ENCODE data around the gene PIP4K2B.

The PIP4K2B gene

DNA sequence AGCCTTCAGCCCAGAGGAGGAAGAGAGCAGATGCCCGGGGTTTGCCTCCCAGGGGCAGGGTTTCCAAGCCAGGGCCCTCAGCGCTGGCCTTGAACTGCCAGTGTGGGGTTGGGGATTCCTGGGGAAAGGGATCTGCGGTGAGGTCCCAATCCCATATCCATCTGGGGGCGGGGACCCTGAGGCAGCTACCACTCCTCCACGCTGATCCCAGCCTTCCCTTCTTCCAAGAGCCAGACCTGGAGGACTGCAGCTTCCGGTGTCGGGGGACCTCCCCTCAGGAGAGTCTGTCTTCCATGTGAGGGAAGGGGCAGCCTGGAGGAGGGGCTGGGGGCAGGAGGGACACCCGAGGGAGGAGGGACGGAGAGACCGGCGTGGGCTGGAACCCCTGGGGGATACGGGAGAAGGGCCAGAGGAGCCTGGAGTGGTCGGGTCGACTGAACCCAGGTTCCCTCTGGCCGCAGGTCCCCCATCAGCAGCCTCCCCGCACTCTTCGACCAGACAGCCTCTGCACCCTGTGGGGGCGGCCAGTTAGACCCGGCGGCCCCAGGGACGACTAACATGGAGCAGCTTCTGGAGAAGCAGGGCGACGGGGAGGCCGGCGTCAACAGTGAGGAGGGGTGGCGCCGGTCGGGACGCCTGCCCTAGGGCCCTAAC lies 79.9 kb downstream of the PIP4K2B start:
- DNase-seq (ENCODE audit: low read depth, low spot score) = no peak
- no peak overlapping the region for H3K4me3 ChIP-seq (ENCODE audit: low read length)

DNA sequence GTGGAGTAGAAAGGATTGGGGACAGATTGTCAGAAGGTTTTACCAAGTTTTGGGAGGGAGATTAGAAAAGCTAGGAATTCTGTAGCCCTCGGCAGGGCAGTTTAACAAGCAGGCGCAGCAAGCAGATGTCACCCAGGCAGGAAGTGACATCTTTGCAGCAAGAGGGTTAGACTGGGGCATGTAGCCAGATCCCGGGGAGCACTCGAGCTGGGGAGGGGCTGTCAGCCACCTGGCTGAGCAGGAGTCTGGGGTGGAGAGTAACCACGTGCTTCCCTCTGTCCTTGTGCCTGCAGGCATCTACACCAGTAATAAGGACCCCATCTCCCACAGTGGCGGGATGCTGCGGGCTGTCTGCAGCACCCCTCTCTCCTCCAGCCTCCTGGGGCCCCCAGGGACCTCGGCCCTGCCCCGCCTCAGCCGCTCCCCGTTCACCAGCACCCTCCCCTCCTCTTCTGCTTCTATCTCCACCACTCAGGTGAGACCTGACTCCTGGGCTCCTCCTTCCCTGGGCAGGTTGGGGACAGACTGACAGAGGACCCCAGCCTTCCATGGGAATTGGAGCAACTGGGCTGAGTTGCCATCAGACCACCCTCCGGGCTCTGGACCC lies 82.1 kb downstream of the PIP4K2B start:
- no peak overlapping the region for H3K4me3 ChIP-seq (ENCODE audit: low read length)
- DNase-seq (ENCODE audit: low read depth, low spot score) = no peak

DNA sequence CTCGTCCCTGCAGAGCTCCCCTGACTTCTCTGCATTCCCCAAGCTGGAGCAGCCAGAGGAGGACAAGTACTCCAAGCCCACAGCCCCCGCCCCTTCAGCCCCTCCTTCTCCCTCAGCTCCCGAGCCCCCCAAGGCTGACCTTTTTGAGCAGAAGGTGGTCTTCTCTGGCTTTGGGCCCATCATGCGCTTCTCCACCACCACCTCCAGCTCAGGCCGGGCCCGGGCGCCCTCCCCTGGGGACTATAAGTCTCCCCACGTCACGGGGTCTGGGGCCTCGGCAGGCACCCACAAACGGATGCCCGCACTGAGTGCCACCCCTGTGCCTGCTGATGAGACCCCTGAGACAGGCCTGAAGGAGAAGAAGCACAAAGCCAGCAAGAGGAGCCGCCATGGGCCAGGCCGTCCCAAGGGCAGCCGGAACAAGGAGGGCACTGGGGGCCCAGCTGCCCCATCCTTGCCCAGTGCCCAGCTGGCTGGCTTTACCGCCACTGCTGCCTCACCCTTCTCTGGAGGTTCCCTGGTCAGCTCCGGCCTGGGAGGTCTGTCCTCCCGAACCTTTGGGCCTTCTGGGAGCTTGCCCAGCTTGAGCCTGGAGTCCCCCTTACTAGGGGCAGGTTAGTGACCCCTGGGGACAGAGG lies 82.9 kb downstream of the PIP4K2B start:
- H3K4me3 ChIP-seq (ENCODE audit: low read length) = no peak overlapping the region
- no peak for DNase-seq (ENCODE audit: low read depth, low spot score)
